Measurements from ENCODE around the gene DDTL. TPM values are rescaled to one million over a fixed set of nuclear protein-coding genes. Genes with fewer than 3 reads are reported as not detected.

Gene DDTL
- total and polyA plus RNA-seq, 2 of the 4 experiments (the other 2 are of a cell fraction), result 0.36 to 1.5 TPM

DNA sequence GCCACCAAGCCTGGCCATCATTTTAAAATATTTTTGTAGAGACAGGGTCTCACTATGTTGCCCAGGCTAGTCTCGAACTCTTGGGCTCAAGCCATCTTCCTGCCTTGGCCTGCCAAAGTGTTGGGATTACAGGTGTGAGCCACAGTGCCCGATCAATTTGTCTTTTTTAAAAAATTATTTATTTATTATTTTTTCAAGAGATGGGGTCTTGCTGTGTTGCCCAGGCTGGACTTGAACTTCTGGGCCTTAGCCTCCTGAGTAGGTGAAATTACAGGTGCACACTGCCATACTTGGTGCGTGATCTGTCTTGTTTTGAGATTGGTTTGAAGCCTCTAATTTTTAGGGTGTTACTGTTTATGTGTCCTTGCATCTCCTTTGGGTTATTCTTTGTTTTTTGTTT lies 54.6 kb downstream of the DDTL start:
- Histone ChIP-seq H3K36me3 (ENCODE audit: control insufficient read depth, insufficient read depth, low read length) (peaks cover 5% of the 10 kb centered on the region), H4K8ac (ENCODE audit: low read depth in 2 of 2, low read length in 2 of 2) (no peak overlapping the region), H3K4me1 (ENCODE audit: control insufficient read depth, insufficient read depth, low read length) (no peaks in the 10 kb centered on the region), H4K5ac (ENCODE audit: low read depth, low read length) (no peak overlapping the region), H3K56ac (ENCODE audit: extremely low read depth, insufficient read depth, low read length) (no peak overlapping the region), H3K14ac (replicated peaks; ENCODE audit: low read depth, low read length) (no peak overlapping the region), H3K18ac (ENCODE audit: low read depth, low read length) (no peak overlapping the region), H2AK5ac (ENCODE audit: low read depth, low read length) (no peak overlapping the region), H2BK20ac (ENCODE audit: low read depth, low read length) (no peak overlapping the region), H3K23ac (ENCODE audit: low read depth, low read length) (no peak overlapping the region), H4K20me1 (ENCODE audit: insufficient read depth, low read length) (peaks cover 4% of the 10 kb centered on the region; the same call in 1 of the 2 replicates), H2BK5ac (ENCODE audit: low read depth, low read length, poor library complexity, severe bottlenecking) (no peak overlapping the region), H3K27me3 (ENCODE audit: control insufficient read depth, insufficient read depth, low read length) (no peaks in the 10 kb centered on the region), H2BK15ac (ENCODE audit: low read depth, low read length) (no peak overlapping the region), H3K4me3 (ENCODE audit: insufficient read depth, low read depth, low read length) (no peak overlapping the region), H4K91ac (ENCODE audit: insufficient read depth, low read depth, low read length) (no peak overlapping the region), H3K4ac (ENCODE audit: low read depth, low read length) (no peak overlapping the region), H2AK9ac (replicated peaks; ENCODE audit: low read depth, low read length, poor library complexity) (no peak overlapping the region), H3K4me2 (ENCODE audit: low read depth, low read length) (no peak overlapping the region), H3K27ac (ENCODE audit: insufficient read depth, low read length) (no peak overlapping the region), H3K9me1 (ENCODE audit: insufficient read depth, low read length) (peaks cover 3% of the 10 kb centered on the region; the same call in 1 of the 2 replicates), H2BK120ac (ENCODE audit: low read depth, low read length) (no peak overlapping the region), H3K9me3 (ENCODE audit: control insufficient read depth, insufficient read depth, low read length) (no peaks in the 10 kb centered on the region), H3K9ac (ENCODE audit: low read depth, low read length) (no peak overlapping the region), H3K79me1 (ENCODE audit: low read depth in 1 of 2, low read length in 2 of 2) (peaks cover 20 to 47% of the 10 kb centered on the region in 2 experiments), H2AFZ (replicated peaks; ENCODE audit: low read length, poor library complexity) (no peak overlapping the region)
- ATAC-seq (ENCODE audit: low read depth) (no peak), DNase-seq (no peak)
- WGBS, 2 experiments (ENCODE audit: extremely low coverage in 2 of 2, insufficient read length in 1 of 2), result no CpG with 5 or more reads among the region's 3 CpGs
- intact Hi-C loops (cut with micrococcal nuclease) (no loop called here), dilution Hi-C loops (cut with HindIII; ENCODE audit: low sequenced_read_pairs, unreplicated experiment) (no loop called here), in situ Hi-C loops (cut with MboI; ENCODE audit: low sequenced_read_pairs) (no loop called here)
- BruUV-seq (replicated peaks), result no TSS peak
- TF ChIP-seq SMC3 (IDR thresholded peaks at IDR 0.05; ENCODE audit: low read depth, low read length), result no peak
- TF ChIP-seq CEBPB (IDR thresholded peaks at IDR 0.05; ENCODE audit: low read depth, low read length), result no peak
- no peak for TF ChIP-seq RFX5 (IDR thresholded peaks at IDR 0.05; ENCODE audit: low read depth, low read length)
- TF ChIP-seq BHLHE40 (IDR thresholded peaks at IDR 0.05; ENCODE audit: low read depth, low read length), result no peak
- no peak for TF ChIP-seq MAFK (IDR thresholded peaks at IDR 0.05; ENCODE audit: low read depth, low read length)
- no peak for TF ChIP-seq FOS (IDR thresholded peaks at IDR 0.05; ENCODE audit: low read depth, low read length)
- no peak for TF ChIP-seq MAZ (IDR thresholded peaks at IDR 0.05; ENCODE audit: borderline replicate concordance, low read depth, low read length)
- no peak for TF ChIP-seq RCOR1 (IDR thresholded peaks at IDR 0.05; ENCODE audit: insufficient replicate concordance, low read length)
- TF ChIP-seq CHD1 (IDR thresholded peaks at IDR 0.05; ENCODE audit: low read depth, low read length), result no peak
- no peak for TF ChIP-seq RAD21 (IDR thresholded peaks at IDR 0.05; ENCODE audit: low read length)
- POLR2A ChIA-PET (ENCODE audit: unreplicated experiment), result no interaction called here
- CTCF ChIA-PET, result no interaction called here

Other genes starting within 250 kb of the DDTL start
- 3.9 and 4.3 TPM in 2 replicates for gene ZNF70, start 215.8 kb upstream of the DDTL start, total RNA-seq (2012; rRNA removed)
- gene ZNF70, start 215.8 kb upstream of the DDTL start, polyA plus RNA-seq (2012; rRNA removed), result 1.8 and 2.3 TPM in 2 replicates
- gene VPREB3, start 212.5 kb upstream of the DDTL start, total RNA-seq (2012; rRNA removed), result not detected in 2 replicates
- not detected in 2 replicates for gene VPREB3, start 212.5 kb upstream of the DDTL start, polyA plus RNA-seq (2012; rRNA removed)
- gene C22orf15, start 203.9 kb upstream of the DDTL start, total RNA-seq (2012; rRNA removed), result 1.7 and 2.3 TPM in 2 replicates
- 3.1 and 3.5 TPM in 2 replicates for gene C22orf15, start 203.9 kb upstream of the DDTL start, polyA plus RNA-seq (2012; rRNA removed)
- 1.4 and 2.2 TPM in 2 replicates for gene CHCHD10, start 198.9 kb upstream of the DDTL start, total RNA-seq (2012; rRNA removed)
- 10.8 and 11.2 TPM in 2 replicates for gene CHCHD10, start 198.9 kb upstream of the DDTL start, polyA plus RNA-seq (2012; rRNA removed)
- 1.4 and 2.2 TPM in 2 replicates for gene MMP11, start 194.0 kb upstream of the DDTL start, total RNA-seq (2012; rRNA removed)
- 5.9 and 6.0 TPM in 2 replicates for gene MMP11, start 194.0 kb upstream of the DDTL start, polyA plus RNA-seq (2012; rRNA removed)
- gene SMARCB1, start 179.9 kb upstream of the DDTL start, total RNA-seq (2012; rRNA removed), result 97.5 and 110 TPM in 2 replicates
- gene SMARCB1, start 179.9 kb upstream of the DDTL start, polyA plus RNA-seq (2012; rRNA removed), result 157 and 159 TPM in 2 replicates
- under 0.01 and 0.18 TPM in 2 replicates for gene DERL3, start 127.9 kb upstream of the DDTL start, total RNA-seq (2012; rRNA removed)
- 0.50 and 0.62 TPM in 2 replicates for gene DERL3, start 127.9 kb upstream of the DDTL start, polyA plus RNA-seq (2012; rRNA removed)
- 2.8 and 3.2 TPM in 2 replicates for gene SLC2A11, start 109.0 kb upstream of the DDTL start, total RNA-seq (2012; rRNA removed)
- gene SLC2A11, start 109.0 kb upstream of the DDTL start, polyA plus RNA-seq (2012; rRNA removed), result 6.6 and 8.7 TPM in 2 replicates
- gene MIF, start 72.5 kb upstream of the DDTL start, total RNA-seq (2012; rRNA removed), result 123 and 125 TPM in 2 replicates
- gene MIF, start 72.5 kb upstream of the DDTL start, polyA plus RNA-seq (2012; rRNA removed), result 530 and 798 TPM in 2 replicates
- gene GSTT2B, start 5.7 kb upstream of the DDTL start, total RNA-seq (2012; rRNA removed), result 13.1 and 15.1 TPM in 2 replicates
- 76.7 and 77.0 TPM in 2 replicates for gene GSTT2B, start 5.7 kb upstream of the DDTL start, polyA plus RNA-seq (2012; rRNA removed)
- 54.8 and 58.9 TPM in 2 replicates for gene DDT, start 7.6 kb downstream of the DDTL start, total RNA-seq (2012; rRNA removed)
- gene DDT, start 7.6 kb downstream of the DDTL start, polyA plus RNA-seq (2012; rRNA removed), result 151 and 221 TPM in 2 replicates
- gene GSTT2, start 13.2 kb downstream of the DDTL start, total RNA-seq (2012; rRNA removed), result 1.1 and 1.4 TPM in 2 replicates
- gene GSTT2, start 13.2 kb downstream of the DDTL start, polyA plus RNA-seq (2012; rRNA removed), result 4.6 and 6.9 TPM in 2 replicates
- gene GSTT4, start 38.6 kb downstream of the DDTL start, total RNA-seq (2012; rRNA removed), result not detected in 2 replicates
- gene GSTT4, start 38.6 kb downstream of the DDTL start, polyA plus RNA-seq (2012; rRNA removed), result not detected in 2 replicates
- 21.3 and 21.4 TPM in 2 replicates for gene CABIN1, start 44.4 kb downstream of the DDTL start, total RNA-seq (2012; rRNA removed)
- 23.3 and 27.6 TPM in 2 replicates for gene CABIN1, start 44.4 kb downstream of the DDTL start, polyA plus RNA-seq (2012; rRNA removed)
- 0.18 and 0.28 TPM in 2 replicates for gene SUSD2, start 214.6 kb downstream of the DDTL start, total RNA-seq (2012; rRNA removed)
- 1.6 and 2.4 TPM in 2 replicates for gene SUSD2, start 214.6 kb downstream of the DDTL start, polyA plus RNA-seq (2012; rRNA removed)

Data from IMR-90 (cell line).